Measurements from ENCODE around the gene TMEM121B.

TMEM121B gene

DNA sequence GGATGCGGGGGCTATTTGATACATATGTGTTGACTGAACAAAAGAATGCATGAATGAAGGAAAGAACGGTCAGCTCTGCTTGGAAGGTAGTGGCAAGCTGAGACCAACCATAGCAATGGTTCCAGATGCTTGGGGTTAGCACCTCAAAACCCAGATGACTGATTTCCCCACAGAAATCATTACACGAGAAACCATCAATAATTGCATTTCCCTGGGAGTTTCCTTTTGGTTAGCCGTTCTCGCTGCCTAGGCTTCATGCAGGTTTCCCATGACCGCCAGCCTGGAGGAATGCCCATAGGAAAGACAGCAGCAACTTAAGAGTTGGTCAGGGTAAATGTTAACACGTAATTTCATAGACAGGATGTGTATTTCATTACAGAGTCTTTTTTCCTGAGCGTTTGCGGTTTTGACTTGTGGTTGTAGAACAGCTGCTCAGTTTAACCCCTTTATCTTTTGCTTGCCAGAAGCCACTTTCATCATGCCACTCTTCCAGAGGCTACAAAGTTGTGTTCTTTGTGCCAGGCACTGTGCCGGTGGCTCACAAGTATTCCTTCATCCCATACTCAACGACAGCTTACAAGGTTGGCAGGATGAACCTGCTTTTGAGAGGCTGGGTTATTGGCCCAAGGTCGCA is 33.5 kb downstream of the TMEM121B start:
- DNase-seq = peak; percentile 28 to 58

- peak in 1 of 2 donors; percentile 23 for DNase-seq
Measured at GRCh38 chr22:17086788-17087497, 34.2 kb downstream of the TMEM121B start.

GRCh38 chr22:17086296-17086695 is 34.9 kb downstream of the TMEM121B start:
- peak; percentile 24 to 32 for DNase-seq

DNA sequence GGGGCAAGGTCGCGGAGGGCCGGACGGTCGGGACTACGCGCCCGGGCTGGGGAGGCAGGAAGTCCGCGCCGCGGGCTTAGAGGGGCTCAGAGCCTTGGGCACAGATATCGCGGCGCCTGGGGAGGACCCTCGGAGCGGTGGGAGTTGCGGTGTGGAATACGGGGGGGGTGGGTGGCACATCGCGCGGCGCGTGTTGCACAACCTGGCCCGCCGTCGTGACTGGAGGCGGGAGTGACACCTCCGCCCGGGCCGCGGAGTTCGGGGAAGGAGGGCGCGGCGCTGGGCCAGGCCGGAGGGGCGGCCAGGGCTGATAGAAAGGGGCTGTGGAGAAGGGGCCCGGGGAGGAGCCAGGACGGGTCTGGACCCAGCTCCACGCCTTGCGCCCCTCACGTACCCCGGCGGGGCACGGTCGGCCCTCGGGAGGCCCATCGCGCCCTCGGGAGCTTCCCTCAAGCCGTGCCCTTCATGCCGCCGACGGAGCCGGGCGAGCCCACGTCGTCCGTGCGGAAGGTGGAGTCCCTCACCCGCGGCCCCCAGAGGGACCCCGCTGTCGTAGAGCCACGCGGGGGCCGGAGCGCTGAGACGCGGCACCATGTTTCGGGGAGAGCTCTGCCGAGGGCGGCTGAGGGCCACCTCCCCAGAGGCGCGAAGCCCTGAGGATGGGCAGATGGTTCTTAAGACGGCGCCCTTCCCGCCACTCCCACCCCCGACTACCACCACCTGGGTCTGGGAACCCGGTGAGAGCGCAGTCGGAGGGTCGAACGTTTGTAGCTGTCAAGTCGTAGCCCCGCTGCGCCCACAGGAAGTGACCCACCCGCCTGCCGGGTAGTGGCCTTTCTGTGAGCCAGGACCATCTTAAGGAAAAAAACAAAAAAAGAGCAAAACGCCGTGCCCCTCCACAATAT is 35.6 kb downstream of the TMEM121B start:
- DNase-seq = peak; percentile 48 to 51

DNA sequence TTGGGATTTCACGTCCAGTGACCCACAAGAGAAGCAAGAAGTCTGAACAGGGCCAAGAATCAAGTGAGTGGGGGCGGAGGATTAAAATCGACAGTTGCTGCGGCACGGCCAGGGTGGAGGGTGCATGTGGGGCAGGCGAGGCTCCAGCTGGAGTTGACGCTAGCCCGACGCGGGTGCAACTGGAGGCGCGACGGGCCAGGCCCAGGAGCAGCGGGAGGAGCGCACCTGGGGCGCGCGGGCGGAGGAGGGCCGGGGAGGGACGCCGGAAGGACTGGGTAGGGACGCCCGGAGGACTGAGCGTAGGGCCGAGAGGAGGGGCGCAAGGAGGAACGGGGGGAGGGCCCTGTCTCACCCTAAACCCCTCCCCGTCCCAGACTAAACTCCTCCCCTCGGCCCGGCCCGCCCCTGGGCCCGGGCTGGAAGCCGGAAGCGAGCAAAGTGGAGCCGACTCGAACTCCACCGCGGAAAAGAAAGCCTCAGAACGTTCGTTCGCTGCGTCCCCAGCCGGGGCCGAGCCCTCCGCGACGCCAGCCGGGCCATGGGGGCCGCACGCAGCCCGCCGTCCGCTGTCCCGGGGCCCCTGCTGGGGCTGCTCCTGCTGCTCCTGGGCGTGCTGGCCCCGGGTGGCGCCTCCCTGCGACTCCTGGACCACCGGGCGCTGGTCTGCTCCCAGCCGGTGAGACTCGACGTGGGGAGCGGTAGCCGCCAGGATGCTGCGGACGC is 36.4 kb downstream of the TMEM121B start, which contains the start of gene IL17RA:
TSS of gene IL17RA (plus strand) at position 447 of the 723 bp plus-strand sequence. CDS start at position 539, 92 bp downstream.
- peak; percentile 93 to 95 for DNase-seq

DNA sequence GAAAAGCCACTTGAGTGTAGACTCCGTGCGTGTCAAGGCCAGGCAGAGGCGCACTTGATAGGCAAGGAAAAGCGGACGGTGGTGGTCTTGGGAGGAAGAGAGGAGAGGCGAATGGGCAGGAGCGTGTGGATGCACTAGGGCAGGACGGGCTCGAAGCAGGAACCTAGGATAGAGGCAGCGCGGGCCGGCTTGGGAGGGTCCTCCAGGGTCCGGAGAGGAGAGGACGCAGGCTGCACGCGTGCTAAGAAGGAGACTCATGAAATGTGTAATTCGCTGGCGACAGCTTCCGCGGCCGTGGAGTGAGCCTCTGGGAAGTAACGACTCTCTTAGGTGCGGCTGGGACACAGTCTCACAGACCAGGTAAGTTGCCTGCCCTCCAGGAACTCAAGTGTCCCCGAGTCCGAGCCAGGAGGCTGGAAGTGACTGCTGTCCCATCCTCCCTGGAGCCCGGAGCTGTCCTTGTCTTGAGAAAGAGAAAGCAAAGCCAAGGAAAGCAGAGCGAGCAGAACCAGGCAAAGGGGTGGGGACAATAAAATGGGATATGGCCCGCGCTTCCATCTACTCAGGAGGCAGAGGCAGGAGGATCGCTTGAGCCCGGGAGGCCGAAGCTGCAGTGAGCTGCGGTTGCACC is 37.2 kb downstream of the TMEM121B start:
- no peak for DNase-seq

GRCh38 chr22:17083255-17083654 is 37.9 kb downstream of the TMEM121B start:
- no peak for DNase-seq

DNA sequence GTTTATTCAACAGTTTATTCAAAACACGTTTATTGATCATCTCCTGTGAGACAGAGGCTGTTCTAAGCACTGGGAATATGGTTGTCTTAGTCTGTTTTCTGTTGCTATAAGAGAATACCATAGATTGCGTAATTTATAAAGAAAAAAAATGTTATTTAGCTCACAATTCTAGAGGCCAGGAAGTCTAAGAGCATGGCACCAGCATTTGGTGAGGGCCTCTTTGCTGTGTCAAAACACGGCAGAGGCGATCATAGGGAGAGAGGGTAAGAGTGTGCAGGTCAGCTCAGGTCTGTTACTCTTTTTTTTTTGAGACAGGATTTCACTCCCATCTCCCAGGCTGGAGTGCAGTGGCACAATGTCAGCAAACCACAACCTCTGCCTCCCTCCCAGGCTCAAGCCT is 41.6 kb downstream of the TMEM121B start:
- DNase-seq = no peak

DNA sequence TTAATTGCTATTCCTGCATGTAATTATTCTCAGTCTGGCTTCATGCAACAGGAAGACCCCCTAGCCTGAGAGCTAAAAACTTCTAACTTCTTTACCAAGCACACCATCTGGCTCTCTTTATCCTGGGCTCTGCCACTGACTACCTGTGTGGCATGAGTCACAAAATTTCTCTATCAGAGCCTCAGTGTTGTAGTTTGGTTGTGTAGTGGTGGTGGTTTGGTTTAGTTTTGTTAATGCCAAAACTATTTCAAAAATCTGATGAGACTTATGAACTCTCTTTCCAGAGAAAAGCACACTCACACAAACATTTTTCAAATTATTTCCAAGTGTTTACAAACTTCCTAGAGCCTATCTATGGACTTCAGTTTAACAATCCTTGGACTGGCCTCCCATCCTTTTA is 43.9 kb downstream of the TMEM121B start:
- DNase-seq = no peak

DNA sequence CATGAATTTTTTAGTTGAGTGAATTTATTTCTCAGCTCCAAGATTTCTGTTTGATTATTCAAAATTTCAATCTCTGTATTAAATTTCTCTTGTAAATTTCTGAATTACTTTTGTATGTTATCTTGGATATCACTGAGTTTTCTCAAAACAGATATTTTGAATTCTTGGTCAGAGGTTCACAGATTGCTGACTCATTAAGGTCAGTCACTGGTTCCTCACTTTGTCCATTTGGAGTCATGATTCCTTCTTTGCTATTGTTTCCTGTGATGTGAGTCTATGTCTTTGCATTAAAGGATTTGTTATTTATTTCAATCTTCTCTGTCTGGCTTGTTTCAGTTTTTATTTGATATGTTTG is 46.5 kb downstream of the TMEM121B start:
- DNase-seq = no peak

- DNase-seq = no peak
Measured at GRCh38 chr22:17072877-17073276, 48.3 kb downstream of the TMEM121B start.
